ENCODE measurements around the gene PIGN. TPM values are rescaled to one million over a fixed set of nuclear protein-coding genes. Genes with fewer than 3 reads are reported as not detected.

Gene PIGN
- polyA plus RNA-seq, 1 experiment = 33.7 TPM

- Histone ChIP-seq H3K4me3 (ENCODE audit: low read depth, low read length) (no peak overlapping the region), H3K27me3 (ENCODE audit: control insufficient read depth, insufficient read depth, low read length) (no peaks in the 10 kb centered on the region), H3K27ac (ENCODE audit: low read depth, low read length) (no peak overlapping the region), H3K9me3 (ENCODE audit: control insufficient read depth, insufficient read depth, low read length) (no peaks in the 10 kb centered on the region)
- CTCF ChIA-PET = interaction anchor here (1.4 kb wide), 1 partner anchor 48 kb away, joined by 3 read pairs; no protein-coding TSS in a partner anchor
- no peak for DNase-seq (ENCODE audit: low read depth, low spot score)
- POLR2A ChIA-PET = no interaction called here
- TF ChIP-seq CTCF (IDR thresholded peaks at IDR 0.05; ENCODE audit: low read depth, low read length) = no peak
Observed at GRCh38 chr18:62201870-62202269, 15.0 kb upstream of the PIGN start.

DNA sequence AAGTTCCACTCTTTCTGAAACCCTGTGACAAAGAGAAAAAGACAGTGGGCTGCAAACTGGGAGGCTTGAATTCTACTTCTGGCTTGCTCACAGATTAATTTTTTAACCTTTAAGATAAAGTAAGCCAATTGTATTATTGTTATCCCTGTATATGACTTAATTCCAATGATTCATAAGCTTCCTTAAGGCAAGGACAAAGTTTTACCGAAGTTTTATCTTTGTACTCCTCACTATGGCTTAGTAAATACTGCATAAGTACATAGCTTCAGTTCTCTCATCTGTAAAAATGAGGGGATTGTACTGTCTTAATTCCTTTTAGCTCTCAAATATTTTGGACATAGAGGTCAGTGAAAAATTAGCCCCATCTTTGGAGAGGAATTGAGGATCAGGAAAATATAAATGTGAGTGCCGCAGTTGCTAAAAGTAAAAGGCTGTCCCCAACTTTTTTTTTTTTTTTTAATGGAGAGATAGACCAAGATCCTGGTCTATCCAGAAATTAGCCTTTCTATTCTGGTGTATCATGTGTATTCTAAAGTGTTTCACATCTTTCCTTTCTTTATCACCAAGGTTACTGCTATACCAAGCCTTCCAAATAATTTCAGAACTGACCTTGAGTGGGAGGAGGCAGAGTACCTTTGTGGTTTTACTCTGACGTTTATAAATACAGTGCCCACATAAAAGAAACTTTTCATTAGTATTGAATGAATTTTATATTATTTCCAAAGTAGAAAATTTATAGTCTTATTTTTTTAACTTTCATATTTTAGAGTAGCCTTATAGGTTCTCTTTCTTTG, 13.5 kb upstream of the PIGN start:
- ChIA-PET CTCF (interaction anchor here (0.5 to 1.3 kb wide), 5 partner anchors 13 to 226 kb away, joined by 3 to 4 read pairs (median 3); partner anchors contain the start of genes PIGN and RELCH), POLR2A (interaction anchor here (0.6 kb wide), 1 partner anchor 13 kb away, joined by 3 read pairs; the partner anchor contains the start of genes PIGN and RELCH)
- Histone ChIP-seq H3K4me3 (ENCODE audit: low read depth, low read length) (no peak overlapping the region), H3K27ac (ENCODE audit: low read depth, low read length) (no peak overlapping the region), H3K27me3 (ENCODE audit: control insufficient read depth, insufficient read depth, low read length) (no peaks in the 10 kb centered on the region), H3K9me3 (ENCODE audit: control insufficient read depth, insufficient read depth, low read length) (no peaks in the 10 kb centered on the region)
- no peak for DNase-seq (ENCODE audit: low read depth, low spot score)
- no peak for TF ChIP-seq CTCF (IDR thresholded peaks at IDR 0.05; ENCODE audit: low read depth, low read length)

DNA sequence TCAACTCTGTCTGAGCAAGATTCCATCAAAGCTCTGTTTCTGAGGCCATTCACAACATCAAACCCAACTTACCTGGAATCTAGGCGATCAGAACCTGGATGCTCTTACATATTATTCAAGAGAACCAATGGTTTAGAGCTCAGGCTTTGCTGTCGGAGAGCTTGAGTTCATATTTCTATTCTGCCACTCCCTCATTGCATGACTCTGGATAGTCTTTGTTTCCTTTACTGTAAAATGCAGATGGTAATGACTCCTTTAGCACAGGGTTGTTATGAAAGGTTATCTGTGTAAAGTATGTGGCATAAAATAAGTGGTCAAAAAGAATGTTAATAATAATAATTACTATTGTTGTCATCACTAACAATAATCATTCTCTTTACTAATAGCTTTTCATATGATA, 12.8 kb upstream of the PIGN start:
- Histone ChIP-seq H3K4me3 (ENCODE audit: low read depth, low read length) (no peak overlapping the region), H3K27ac (ENCODE audit: low read depth, low read length) (no peak overlapping the region), H3K9me3 (ENCODE audit: control insufficient read depth, insufficient read depth, low read length) (no peaks in the 10 kb centered on the region), H3K27me3 (ENCODE audit: control insufficient read depth, insufficient read depth, low read length) (no peaks in the 10 kb centered on the region)
- no peak for DNase-seq (ENCODE audit: low read depth, low spot score)
- POLR2A ChIA-PET = no interaction called here
- CTCF ChIA-PET = interaction anchor here (0.6 to 1.3 kb wide), 4 partner anchors 17 to 92 kb away, joined by 3 to 4 read pairs (median 3); no protein-coding TSS in a partner anchor
- no peak for TF ChIP-seq CTCF (IDR thresholded peaks at IDR 0.05; ENCODE audit: low read depth, low read length)

GRCh38 chr18:62198259-62198658, 11.4 kb upstream of the PIGN start:
- DNase-seq (ENCODE audit: low read depth, low spot score) = no peak
- ChIA-PET CTCF (no interaction called here), POLR2A (no interaction called here)
- TF ChIP-seq CTCF (IDR thresholded peaks at IDR 0.05; ENCODE audit: low read depth, low read length) = no peak
- no peak overlapping the region for H3K4me3 ChIP-seq (ENCODE audit: low read depth, low read length)
- no peaks in the 10 kb centered on the region for H3K27me3 ChIP-seq (ENCODE audit: control insufficient read depth, insufficient read depth, low read length)
- no peaks in the 10 kb centered on the region for H3K9me3 ChIP-seq (ENCODE audit: control insufficient read depth, insufficient read depth, low read length)
- no peak overlapping the region for H3K27ac ChIP-seq (ENCODE audit: low read depth, low read length)

GRCh38 chr18:62196980-62197379, 10.1 kb upstream of the PIGN start:
- H3K27ac ChIP-seq (ENCODE audit: low read depth, low read length) = no peak overlapping the region
- ChIA-PET POLR2A (interaction anchor here (1.0 kb wide), 1 partner anchor 10 kb away, joined by 5 read pairs; the partner anchor contains the start of genes PIGN and RELCH), CTCF (interaction anchor here (0.7 to 1.1 kb wide), 3 partner anchors 13 to 53 kb away, joined by 3 to 6 read pairs (median 5); no protein-coding TSS in a partner anchor)
- H3K27me3 ChIP-seq (ENCODE audit: control insufficient read depth, insufficient read depth, low read length) = no peaks in the 10 kb centered on the region
- no peak for TF ChIP-seq CTCF (IDR thresholded peaks at IDR 0.05; ENCODE audit: low read depth, low read length)
- no peak for DNase-seq (ENCODE audit: low read depth, low spot score)
- H3K4me3 ChIP-seq (ENCODE audit: low read depth, low read length) = no peak overlapping the region
- H3K9me3 ChIP-seq (ENCODE audit: control insufficient read depth, insufficient read depth, low read length) = no peaks in the 10 kb centered on the region

Measured in AG04450 (cell line).